Smooth muscle cell (in vitro differentiated cells): ENCODE data around the gene ANKRD11. TPM values are rescaled to one million over a fixed set of nuclear protein-coding genes. Genes with fewer than 3 reads are reported as not detected.

ENCODE experiments used
- DNase-seq: peaks from one replicate; lab custom pipeline; 2025; ENCODE audit not compliant: unreplicated experiment; lab: John Stamatoyannopoulos, UW
- H2AFZ ChIP-seq: fragments of 200-600 bp; sonication (generic); 2 replicates; pipeline ENCODE4 v1.6.0; 2016; ENCODE audit warnings: antibody characterized with exemption, low read depth, mild to moderate bottlenecking
- H3F3A ChIP-seq: fragments of 200-600 bp; sonication (generic); 2 replicates; pipeline ENCODE4 v1.6.0; 2017; ENCODE audit warnings: antibody characterized with exemption, low read depth
- H3K27ac ChIP-seq: fragments of 200-600 bp; sonication (generic); 2 replicates; pipeline ENCODE4 v1.5.1; 2016; ENCODE audit warnings: low read depth, mild to moderate bottlenecking
- H3K27me3 ChIP-seq: fragments of 200-600 bp; sonication (generic); 2 replicates; pipeline ENCODE4 v1.6.1; 2016; ENCODE audit warnings: low read depth, mild to moderate bottlenecking
- H3K36me3 ChIP-seq: fragments of 200-600 bp; sonication (generic); 2 replicates; pipeline ENCODE4 v1.5.1; 2016; ENCODE audit warnings: low read depth
- H3K4me1 ChIP-seq: fragments of 200-600 bp; sonication (generic); 2 replicates; pipeline ENCODE4 v1.5.1; 2016; ENCODE audit warnings: low read depth
- H3K4me2 ChIP-seq: fragments of 200-600 bp; sonication (generic); 2 replicates; pipeline ENCODE4 v1.6.0; 2016; ENCODE audit warnings: mild to moderate bottlenecking
- H3K4me3 ChIP-seq: fragments of 200-600 bp; sonication (generic); 2 replicates; pipeline ENCODE4 v1.5.1; 2016; ENCODE audit warnings: mild to moderate bottlenecking
- H3K79me2 ChIP-seq: fragments of 200-600 bp; sonication (generic); 2 replicates; pipeline ENCODE4 v1.6.0; 2016; ENCODE audit warnings: low read depth, mild to moderate bottlenecking
- H3K9ac ChIP-seq: fragments of 200-600 bp; sonication (generic); 2 replicates; pipeline ENCODE4 v1.6.0; 2016; ENCODE audit warnings: low read depth
- H3K9me3 ChIP-seq: fragments of 200-600 bp; sonication (generic); replicated peaks from 2 replicates; pipeline ENCODE4 v1.5.1; 2016; ENCODE audit warnings: low read depth
- H4K20me1 ChIP-seq: fragments of 200-600 bp; sonication (generic); 2 replicates; pipeline ENCODE4 v1.6.0; 2016; ENCODE audit warnings: low read depth
- WGBS: methylation state at CpG from one replicate; pipeline ENCODE4 v1.1.7; 2016; ENCODE audit warnings: low lambda C conversion rate; 5-methylcytosine and 5-hydroxymethylcytosine counted together
- polyA plus RNA-seq: library from polyadenylated mRNA; unstranded; fragments of >200 nt; fragmentation: Nextera tagmentation; extraction: Ambion mirVana; gene quantifications from 2 replicates; pipeline ENCODE4 v1.2.1, GENCODE V29; 2016
- total RNA-seq: library from RNA; depleted of rRNA; stranded (reverse); fragments of >200 nt; gene quantifications from 2 replicates; pipeline ENCODE4 v1.2.3, GENCODE V29; 2014
- TF ChIP-seq, protein P1 (sequence below): fragments of 200-600 bp; sonication (generic); IDR thresholded peaks from 2 replicates; pipeline ENCODE4 v1.5.1; 2017; ENCODE audit warnings: borderline replicate concordance, mild to moderate bottlenecking, antibody characterized with exemption; ENCODE audit not compliant: insufficient read depth, poor library complexity, severe bottlenecking

The ANKRD11 gene
- total and polyA plus RNA-seq, 2 experiments from 2014 or later = 31.5 to 105 TPM

DNA sequence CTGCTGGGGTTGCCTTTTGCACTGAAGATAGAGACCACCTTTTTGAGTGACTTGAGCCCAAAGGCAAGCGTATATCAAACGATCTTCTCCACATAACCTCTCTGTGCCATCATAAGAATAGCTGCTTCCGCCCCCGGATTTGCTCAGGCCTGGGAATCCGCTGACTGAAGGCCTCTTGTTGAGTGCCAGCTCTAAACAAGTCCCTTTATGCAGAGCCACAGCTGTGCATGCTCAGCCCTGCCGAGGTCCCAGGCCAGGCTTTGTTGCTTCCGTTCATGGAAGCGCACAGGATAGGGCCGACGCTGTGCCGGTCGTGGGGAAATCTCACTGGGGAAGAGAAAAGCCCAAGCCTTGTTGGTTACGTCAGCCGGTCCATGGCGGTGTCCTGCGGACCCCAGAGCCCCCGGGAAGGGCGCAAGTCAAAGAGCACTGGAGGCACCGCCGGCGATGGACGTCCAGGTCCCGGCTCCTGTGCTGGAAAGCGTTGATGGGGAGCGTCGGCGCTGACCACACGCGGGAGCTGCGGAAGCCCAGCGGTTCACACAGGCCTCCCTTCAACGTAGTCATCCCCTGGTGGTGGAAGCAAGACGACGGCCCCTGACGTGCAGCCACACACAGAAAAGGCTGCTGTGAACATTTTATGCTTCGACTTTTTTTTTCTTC is 46.7 kb upstream of the ANKRD11 start:
- no peaks in the 10 kb centered on the region for H3K36me3 ChIP-seq
- TF ChIP-seq, protein P1, sequence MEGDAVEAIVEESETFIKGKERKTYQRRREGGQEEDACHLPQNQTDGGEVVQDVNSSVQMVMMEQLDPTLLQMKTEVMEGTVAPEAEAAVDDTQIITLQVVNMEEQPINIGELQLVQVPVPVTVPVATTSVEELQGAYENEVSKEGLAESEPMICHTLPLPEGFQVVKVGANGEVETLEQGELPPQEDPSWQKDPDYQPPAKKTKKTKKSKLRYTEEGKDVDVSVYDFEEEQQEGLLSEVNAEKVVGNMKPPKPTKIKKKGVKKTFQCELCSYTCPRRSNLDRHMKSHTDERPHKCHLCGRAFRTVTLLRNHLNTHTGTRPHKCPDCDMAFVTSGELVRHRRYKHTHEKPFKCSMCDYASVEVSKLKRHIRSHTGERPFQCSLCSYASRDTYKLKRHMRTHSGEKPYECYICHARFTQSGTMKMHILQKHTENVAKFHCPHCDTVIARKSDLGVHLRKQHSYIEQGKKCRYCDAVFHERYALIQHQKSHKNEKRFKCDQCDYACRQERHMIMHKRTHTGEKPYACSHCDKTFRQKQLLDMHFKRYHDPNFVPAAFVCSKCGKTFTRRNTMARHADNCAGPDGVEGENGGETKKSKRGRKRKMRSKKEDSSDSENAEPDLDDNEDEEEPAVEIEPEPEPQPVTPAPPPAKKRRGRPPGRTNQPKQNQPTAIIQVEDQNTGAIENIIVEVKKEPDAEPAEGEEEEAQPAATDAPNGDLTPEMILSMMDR = no peak
- 94% methylated on average over 35 of the region's 36 CpGs for WGBS

DNA sequence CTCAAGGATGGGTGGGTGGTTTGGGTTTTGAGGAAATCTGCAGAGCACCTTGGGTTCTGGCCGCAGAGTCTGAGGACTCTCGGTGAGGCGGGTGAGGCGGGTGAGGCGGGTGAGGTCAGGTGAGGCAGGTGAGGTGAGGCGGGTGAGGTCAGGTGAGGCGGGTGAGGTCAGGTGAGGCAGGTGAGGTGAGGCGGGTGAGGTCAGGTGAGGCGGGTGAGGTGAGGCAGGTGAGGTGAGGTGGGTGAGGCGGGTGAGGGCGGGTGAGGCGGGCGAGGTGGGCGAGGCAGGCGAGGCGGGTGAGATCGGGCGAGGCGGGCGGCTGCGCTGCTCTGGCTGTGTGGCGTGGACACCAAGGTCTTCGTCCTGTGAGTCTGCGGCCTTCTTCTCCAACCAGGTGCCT is 46.0 kb upstream of the ANKRD11 start:
- Histone ChIP-seq H3K79me2 (no peaks in the 10 kb centered on the region), H3K36me3 (no peaks in the 10 kb centered on the region)
- TF ChIP-seq, protein P1 = no peak

More for the DNA sequence above, 46.7 kb upstream of the ANKRD11 start:
- no peaks in the 10 kb centered on the region for H3K79me2 ChIP-seq
- no peaks in the 10 kb centered on the region for H3K4me1 ChIP-seq
- no peaks in the 10 kb centered on the region for H3K9me3 ChIP-seq
- no peaks in the 10 kb centered on the region for H3F3A ChIP-seq
- H3K4me3 ChIP-seq = no peak overlapping the region
- H3K4me2 ChIP-seq = no peak overlapping the region
- H2AFZ ChIP-seq = no peak overlapping the region
- no peak overlapping the region for H3K9ac ChIP-seq
- DNase-seq = no peak
- H4K20me1 ChIP-seq = peaks cover 55% of the 10 kb centered on the region
- H3K27ac ChIP-seq = no peak overlapping the region
- H3K27me3 ChIP-seq = no peaks in the 10 kb centered on the region

DNA sequence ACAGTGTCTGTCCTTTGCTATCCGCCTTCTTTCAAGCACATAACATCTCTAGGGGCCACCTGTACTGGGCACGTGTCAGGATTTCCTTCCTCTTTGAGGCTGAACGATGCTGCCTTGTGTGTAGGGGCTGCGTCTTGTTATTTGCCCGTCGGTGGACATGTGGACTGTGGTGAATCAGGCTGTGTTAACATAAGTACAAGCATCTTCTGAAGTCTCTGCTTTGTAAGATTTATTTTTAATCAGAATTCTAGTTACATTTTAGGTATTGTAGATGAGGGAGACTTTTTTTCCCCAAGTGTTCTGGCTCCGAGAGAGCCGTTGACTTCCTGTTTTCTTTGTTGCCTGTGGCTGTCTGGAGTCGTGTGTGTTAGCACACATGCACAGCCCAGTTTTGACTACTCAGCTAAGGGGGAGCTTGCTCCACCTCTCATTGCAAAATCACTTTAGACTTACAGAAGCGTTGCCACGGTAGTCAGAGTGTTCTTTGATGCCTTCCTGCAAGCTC is 43.9 kb upstream of the ANKRD11 start:
- Histone ChIP-seq H3K36me3 (peaks cover 4% of the 10 kb centered on the region), H2AFZ (no peak overlapping the region), H3K4me2 (no peak overlapping the region), H3K4me1 (no peaks in the 10 kb centered on the region), H3K79me2 (no peaks in the 10 kb centered on the region), H3K27ac (no peak overlapping the region), H3F3A (no peaks in the 10 kb centered on the region), H3K9ac (no peak overlapping the region), H3K27me3 (no peaks in the 10 kb centered on the region), H4K20me1 (peaks cover 44% of the 10 kb centered on the region), H3K4me3 (no peak overlapping the region), H3K9me3 (no peaks in the 10 kb centered on the region)
- TF ChIP-seq, protein P1 = no peak
- WGBS = 94% methylated on average over 11 of the region's 11 CpGs
- no peak for DNase-seq

More for the DNA sequence above, 46.0 kb upstream of the ANKRD11 start:
- DNase-seq = no peak
- H3K9ac ChIP-seq = no peak overlapping the region
- no peaks in the 10 kb centered on the region for H3F3A ChIP-seq
- 92% methylated on average over 12 of the region's 24 CpGs for WGBS
- H4K20me1 ChIP-seq = peaks cover 52% of the 10 kb centered on the region
- H3K4me2 ChIP-seq = no peak overlapping the region
- no peaks in the 10 kb centered on the region for H3K9me3 ChIP-seq
- no peak overlapping the region for H2AFZ ChIP-seq
- no peak overlapping the region for H3K4me3 ChIP-seq
- no peaks in the 10 kb centered on the region for H3K4me1 ChIP-seq
- H3K27ac ChIP-seq = no peak overlapping the region
- H3K27me3 ChIP-seq = no peaks in the 10 kb centered on the region
